ENCODE results near the gene LYPD1.

LYPD1 gene

GRCh38 chr2:132697556-132698205 is 27.7 kb upstream of the LYPD1 start:
- no CpG with 5 or more reads among the region's 4 CpGs for WGBS, 2 donors (ENCODE audit: extremely low coverage in 2 of 2, insufficient read length in 2 of 2, insufficient replicate concordance in 1 of 2)
- no peak overlapping the region for H3K27ac ChIP-seq (replicated peaks; ENCODE audit: low read length)
- H2AFZ ChIP-seq (ENCODE audit: low read length), result no peak overlapping the region
- H3K79me1 ChIP-seq (ENCODE audit: low read depth, low read length), result no peaks in the 10 kb centered on the region
- no peak overlapping the region for H3K9ac ChIP-seq (ENCODE audit: low read depth, low read length, poor library complexity)
- peaks cover 0 to 7% of the 10 kb centered on the region in 2 donors for H3K4me1 ChIP-seq (ENCODE audit: control insufficient read depth in 2 of 2, insufficient read depth in 1 of 2, low read depth in 1 of 2, low read length in 2 of 2)
- no peak overlapping the region for H3K4me2 ChIP-seq (ENCODE audit: insufficient read depth, low read length, poor library complexity, severe bottlenecking)
- no peak overlapping the region for H4K8ac ChIP-seq (ENCODE audit: low read depth, low read length)
- no peak overlapping the region for H4K91ac ChIP-seq (ENCODE audit: low read depth, low read length, poor library complexity)
- no peak overlapping the region for H2AK5ac ChIP-seq (ENCODE audit: low read depth, low read length)
- H2BK12ac ChIP-seq (ENCODE audit: low read length), result no peak overlapping the region
- no peaks in the 10 kb centered on the region for H3K9me3 ChIP-seq (replicated peaks in 1 of 2; ENCODE audit: control insufficient read depth in 2 of 2, insufficient read depth in 1 of 2, low read depth in 1 of 2, low read length in 2 of 2)
- H2BK15ac ChIP-seq (ENCODE audit: low read length), result no peak overlapping the region
- H3K14ac ChIP-seq (ENCODE audit: low read length), result no peak overlapping the region
- no peak overlapping the region for H2BK5ac ChIP-seq (ENCODE audit: low read length)
- H2BK120ac ChIP-seq (ENCODE audit: low read depth, low read length), result no peak overlapping the region
- no peak overlapping the region for H3K23ac ChIP-seq (ENCODE audit: low read depth, low read length, poor library complexity)
- no peak overlapping the region for H3K18ac ChIP-seq (ENCODE audit: low read length)
- no peaks in the 10 kb centered on the region for H3K27me3 ChIP-seq (ENCODE audit: control insufficient read depth in 3 of 3, insufficient read depth in 3 of 3, low read depth in 1 of 3, low read length in 3 of 3)
- no peak overlapping the region for H3K4ac ChIP-seq (ENCODE audit: low read length)
- no peak overlapping the region for H3K4me3 ChIP-seq (ENCODE audit: low read length in 2 of 2)
- H3K36me3 ChIP-seq (replicated peaks in 1 of 2; ENCODE audit: control insufficient read depth in 2 of 2, insufficient read depth in 2 of 2, low read length in 2 of 2), result peaks cover 0 to 41% of the 10 kb centered on the region in 2 donors
- DNase-seq (ENCODE audit: low spot score), result no peak

DNA sequence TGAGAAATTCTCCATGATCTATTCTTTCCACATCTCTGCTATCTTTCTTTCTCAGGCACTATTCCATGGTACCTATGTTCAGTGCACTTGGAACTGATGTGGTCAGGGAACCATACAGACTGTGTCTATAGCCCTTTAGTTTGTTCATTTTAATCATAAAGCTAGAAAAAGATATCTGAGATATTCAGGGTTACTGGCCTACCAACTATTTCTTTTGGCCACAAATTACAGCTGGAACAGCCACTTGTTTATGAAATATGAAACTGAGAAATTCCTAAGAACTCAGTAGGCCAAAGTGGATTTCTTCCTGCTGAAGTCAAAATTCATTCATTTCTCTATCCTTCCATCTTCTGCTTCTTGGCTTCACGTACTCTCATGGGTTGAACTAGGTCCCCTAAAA is 22.8 kb upstream of the LYPD1 start:
- Histone ChIP-seq H2BK120ac (ENCODE audit: low read depth, low read length) (no peak overlapping the region), H3K23ac (ENCODE audit: low read depth, low read length, poor library complexity) (no peak overlapping the region), H3K27me3 (ENCODE audit: control insufficient read depth in 3 of 3, insufficient read depth in 3 of 3, low read depth in 1 of 3, low read length in 3 of 3) (no peaks in the 10 kb centered on the region), H4K91ac (ENCODE audit: low read depth, low read length, poor library complexity) (no peak overlapping the region), H2BK15ac (ENCODE audit: low read length) (no peak overlapping the region), H3K4me1 (ENCODE audit: control insufficient read depth in 2 of 2, insufficient read depth in 1 of 2, low read depth in 1 of 2, low read length in 2 of 2) (peaks cover 0 to under 1% of the 10 kb centered on the region in 2 donors), H3K14ac (ENCODE audit: low read length) (no peak overlapping the region), H3K9me3 (replicated peaks in 1 of 2; ENCODE audit: control insufficient read depth in 2 of 2, insufficient read depth in 1 of 2, low read depth in 1 of 2, low read length in 2 of 2) (peaks cover 0 to 1% of the 10 kb centered on the region in 2 donors), H3K4me2 (ENCODE audit: insufficient read depth, low read length, poor library complexity, severe bottlenecking) (no peak overlapping the region), H3K18ac (ENCODE audit: low read length) (no peak overlapping the region), H3K79me1 (ENCODE audit: low read depth, low read length) (no peaks in the 10 kb centered on the region), H3K27ac (replicated peaks; ENCODE audit: low read length) (no peak overlapping the region), H2BK5ac (ENCODE audit: low read length) (no peak overlapping the region), H3K4me3 (ENCODE audit: low read length in 2 of 2) (no peak overlapping the region), H4K8ac (ENCODE audit: low read depth, low read length) (no peak overlapping the region), H3K36me3 (replicated peaks in 1 of 2; ENCODE audit: control insufficient read depth in 2 of 2, insufficient read depth in 2 of 2, low read length in 2 of 2) (peaks cover 0 to 39% of the 10 kb centered on the region in 2 donors), H2BK12ac (ENCODE audit: low read length) (no peak overlapping the region), H2AK5ac (ENCODE audit: low read depth, low read length) (no peak overlapping the region), H3K9ac (ENCODE audit: low read depth, low read length, poor library complexity) (no peak overlapping the region), H2AFZ (ENCODE audit: low read length) (no peak overlapping the region), H3K4ac (ENCODE audit: low read length) (no peak overlapping the region)
- DNase-seq (ENCODE audit: low spot score), result no peak
- no CpG with 5 or more reads among the region's 1 CpG for WGBS, 2 donors (ENCODE audit: extremely low coverage in 2 of 2, insufficient read length in 2 of 2, insufficient replicate concordance in 1 of 2)

DNA sequence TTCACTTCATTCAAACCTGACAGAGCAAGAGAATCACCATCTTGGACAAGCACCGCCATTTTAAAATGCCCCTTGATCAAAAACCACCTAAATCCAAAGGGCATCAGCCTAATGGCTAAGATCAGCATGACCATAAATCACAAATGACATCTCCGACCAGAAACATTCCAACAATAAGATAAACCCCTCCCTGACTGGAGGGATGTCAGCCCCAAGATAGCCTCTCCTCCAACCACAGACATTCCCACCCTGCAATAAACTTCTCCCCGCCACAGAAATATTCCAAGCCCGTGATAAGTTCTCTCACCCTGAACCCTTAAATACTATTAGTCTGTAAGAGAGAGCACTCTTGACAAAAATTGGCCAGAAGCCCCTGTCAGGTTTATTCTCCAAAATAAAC is 21.6 kb upstream of the LYPD1 start:
- Histone ChIP-seq H2AFZ (ENCODE audit: low read length) (no peak overlapping the region), H4K91ac (ENCODE audit: low read depth, low read length, poor library complexity) (no peak overlapping the region), H3K4me1 (ENCODE audit: control insufficient read depth in 2 of 2, insufficient read depth in 1 of 2, low read depth in 1 of 2, low read length in 2 of 2) (no peaks in the 10 kb centered on the region), H3K36me3 (replicated peaks in 1 of 2; ENCODE audit: control insufficient read depth in 2 of 2, insufficient read depth in 2 of 2, low read length in 2 of 2) (peaks cover 0 to 42% of the 10 kb centered on the region in 2 donors), H4K8ac (ENCODE audit: low read depth, low read length) (no peak overlapping the region), H3K4me2 (ENCODE audit: insufficient read depth, low read length, poor library complexity, severe bottlenecking) (no peak overlapping the region), H3K9me3 (replicated peaks in 1 of 2; ENCODE audit: control insufficient read depth in 2 of 2, insufficient read depth in 1 of 2, low read depth in 1 of 2, low read length in 2 of 2) (peaks cover 0 to 1% of the 10 kb centered on the region in 2 donors), H2BK5ac (ENCODE audit: low read length) (no peak overlapping the region), H2BK12ac (ENCODE audit: low read length) (no peak overlapping the region), H3K79me1 (ENCODE audit: low read depth, low read length) (no peaks in the 10 kb centered on the region), H3K27ac (replicated peaks; ENCODE audit: low read length) (no peak overlapping the region), H3K27me3 (ENCODE audit: control insufficient read depth in 3 of 3, insufficient read depth in 3 of 3, low read depth in 1 of 3, low read length in 3 of 3) (no peaks in the 10 kb centered on the region), H3K14ac (ENCODE audit: low read length) (no peak overlapping the region), H3K4ac (ENCODE audit: low read length) (no peak overlapping the region), H3K23ac (ENCODE audit: low read depth, low read length, poor library complexity) (no peak overlapping the region), H3K4me3 (ENCODE audit: low read length in 2 of 2) (no peak overlapping the region), H2AK5ac (ENCODE audit: low read depth, low read length) (no peak overlapping the region), H3K9ac (ENCODE audit: low read depth, low read length, poor library complexity) (no peak overlapping the region), H3K18ac (ENCODE audit: low read length) (no peak overlapping the region), H2BK120ac (ENCODE audit: low read depth, low read length) (no peak overlapping the region), H2BK15ac (ENCODE audit: low read length) (no peak overlapping the region)
- DNase-seq (ENCODE audit: low spot score), result no peak
- WGBS, 2 donors (ENCODE audit: extremely low coverage in 2 of 2, insufficient read length in 2 of 2, insufficient replicate concordance in 1 of 2), result no CpG with 5 or more reads among the region's 4 CpGs

GRCh38 chr2:132690664-132691303 is 20.8 kb upstream of the LYPD1 start:
- Histone ChIP-seq H3K9ac (ENCODE audit: low read depth, low read length, poor library complexity) (no peak overlapping the region), H2BK12ac (ENCODE audit: low read length) (no peak overlapping the region), H3K4me1 (ENCODE audit: control insufficient read depth in 2 of 2, insufficient read depth in 1 of 2, low read depth in 1 of 2, low read length in 2 of 2) (no peaks in the 10 kb centered on the region), H3K4me2 (ENCODE audit: insufficient read depth, low read length, poor library complexity, severe bottlenecking) (no peak overlapping the region), H2BK5ac (ENCODE audit: low read length) (no peak overlapping the region), H3K14ac (ENCODE audit: low read length) (no peak overlapping the region), H3K18ac (ENCODE audit: low read length) (no peak overlapping the region), H2AFZ (ENCODE audit: low read length) (no peak overlapping the region), H3K36me3 (replicated peaks in 1 of 2; ENCODE audit: control insufficient read depth in 2 of 2, insufficient read depth in 2 of 2, low read length in 2 of 2) (peaks cover 0 to 41% of the 10 kb centered on the region in 2 donors), H3K4me3 (ENCODE audit: low read length in 2 of 2) (no peak overlapping the region), H2BK15ac (ENCODE audit: low read length) (no peak overlapping the region), H3K9me3 (replicated peaks in 1 of 2; ENCODE audit: control insufficient read depth in 2 of 2, insufficient read depth in 1 of 2, low read depth in 1 of 2, low read length in 2 of 2) (peaks cover 0 to 1% of the 10 kb centered on the region in 2 donors), H3K4ac (ENCODE audit: low read length) (no peak overlapping the region), H2AK5ac (ENCODE audit: low read depth, low read length) (no peak overlapping the region), H3K79me1 (ENCODE audit: low read depth, low read length) (no peaks in the 10 kb centered on the region), H3K27me3 (ENCODE audit: control insufficient read depth in 3 of 3, insufficient read depth in 3 of 3, low read depth in 1 of 3, low read length in 3 of 3) (no peaks in the 10 kb centered on the region), H4K91ac (ENCODE audit: low read depth, low read length, poor library complexity) (no peak overlapping the region), H2BK120ac (ENCODE audit: low read depth, low read length) (no peak overlapping the region), H3K27ac (replicated peaks; ENCODE audit: low read length) (no peak overlapping the region), H3K23ac (ENCODE audit: low read depth, low read length, poor library complexity) (no peak overlapping the region), H4K8ac (ENCODE audit: low read depth, low read length) (no peak overlapping the region)
- DNase-seq (ENCODE audit: low spot score), result no peak
- no CpG with 5 or more reads among the region's 1 CpG for WGBS, 2 donors (ENCODE audit: extremely low coverage in 2 of 2, insufficient read length in 2 of 2, insufficient replicate concordance in 1 of 2)
